ENCODE data around the gene TECPR2.

The TECPR2 gene

GRCh38 chr14:102362545-102363181, at the start of gene TECPR2, which contains the start of gene CINP:
TSS of gene TECPR2 (plus strand) at chr14:102362941. CDS start at chr14:102376722, 13,781 bp downstream.
TSS of gene CINP (minus strand) at chr14:102362890. CDS start at chr14:102362851, 39 bp downstream.
- TF ChIP-seq CTCF (IDR thresholded peaks at IDR 0.05; ENCODE audit: borderline replicate concordance, insufficient read depth, low read depth, low read length): no peak
- peak within 1 kb of the TSS; percentile 70 for H3K4me3 ChIP-seq (ENCODE audit: low read depth, low read length)

GRCh38 chr14:102314242-102315011, 48.3 kb upstream of the TECPR2 start:
- peak overlapping the region; percentile 49 for H3K4me3 ChIP-seq (ENCODE audit: low read depth, low read length)
- TF ChIP-seq CTCF (IDR thresholded peaks at IDR 0.05; ENCODE audit: borderline replicate concordance, insufficient read depth, low read depth, low read length): peak; percentile 96

GRCh38 chr14:102315121-102315520, 47.6 kb upstream of the TECPR2 start:
- TF ChIP-seq CTCF (IDR thresholded peaks at IDR 0.05; ENCODE audit: borderline replicate concordance, insufficient read depth, low read depth, low read length): no peak
- no peak overlapping the region for H3K4me3 ChIP-seq (ENCODE audit: low read depth, low read length)

GRCh38 chr14:102316338-102316742, 46.4 kb upstream of the TECPR2 start:
- TF ChIP-seq CTCF (IDR thresholded peaks at IDR 0.05; ENCODE audit: borderline replicate concordance, insufficient read depth, low read depth, low read length): no peak
- H3K4me3 ChIP-seq (ENCODE audit: low read depth, low read length): peak overlapping the region; percentile 37

- H3K4me3 ChIP-seq (ENCODE audit: low read depth, low read length): peak overlapping the region; percentile 57
Observed at GRCh38 chr14:102316743-102317563, 45.8 kb upstream of the TECPR2 start.

More at GRCh38 chr14:102316743-102317563, 45.8 kb upstream of the TECPR2 start:
- peak; percentile 77 for TF ChIP-seq CTCF (IDR thresholded peaks at IDR 0.05; ENCODE audit: borderline replicate concordance, insufficient read depth, low read depth, low read length)

All from GM12875 (cell line).